ENCODE data around the gene SLC25A26.

DNA sequence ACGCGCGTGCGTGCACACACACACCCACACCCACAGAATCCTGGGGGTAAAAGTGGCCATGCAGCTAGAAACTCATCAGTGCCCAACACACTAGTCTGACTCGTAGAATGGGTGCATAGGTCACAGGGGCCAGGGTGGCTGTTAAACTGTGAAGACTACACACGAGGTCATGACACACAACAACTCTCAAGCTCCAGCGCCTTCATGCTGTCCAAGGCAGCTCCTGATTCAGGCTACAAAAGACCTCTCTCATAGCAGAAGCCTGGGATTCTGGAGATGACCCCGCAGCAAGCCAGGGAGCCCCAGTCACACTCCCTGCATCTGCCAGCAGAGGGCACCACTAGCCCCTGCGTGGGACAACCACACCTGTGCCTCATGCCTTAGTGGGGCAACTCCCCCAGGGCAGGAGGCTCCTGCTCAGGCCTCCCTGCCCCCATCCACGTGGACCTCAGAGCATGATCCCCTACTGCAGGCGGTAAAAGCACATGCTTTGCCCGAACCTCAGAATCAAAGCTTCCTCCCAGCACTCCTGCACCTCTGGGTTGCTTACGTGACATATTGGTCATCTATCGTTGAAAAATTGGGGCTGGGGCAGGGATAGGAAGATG, 186.9 kb downstream of the SLC25A26 start:
- TF ChIP-seq EGR1 (IDR thresholded peaks at IDR 0.05; ENCODE audit: low read depth) = no peak
- TF ChIP-seq, protein P1, sequence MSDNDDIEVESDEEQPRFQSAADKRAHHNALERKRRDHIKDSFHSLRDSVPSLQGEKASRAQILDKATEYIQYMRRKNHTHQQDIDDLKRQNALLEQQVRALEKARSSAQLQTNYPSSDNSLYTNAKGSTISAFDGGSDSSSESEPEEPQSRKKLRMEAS (IDR thresholded peaks at IDR 0.05) = 0 out of 2 replicates have a peak, but pooled peaks have one; percentile 42
- TF ChIP-seq YY1 (IDR thresholded peaks at IDR 0.05; ENCODE audit: extremely low read depth, insufficient replicate concordance, low read depth, low read length) = no peak
- TF ChIP-seq EZH2 (IDR thresholded peaks at IDR 0.05) = no peak
- no peak for TF ChIP-seq POLR2AphosphoS5 (IDR thresholded peaks at IDR 0.05; ENCODE audit: low read depth, low read length)
- TF ChIP-seq ZNF274 (IDR thresholded peaks at IDR 0.05; ENCODE audit: low read depth, low read length) = no peak
- TF ChIP-seq, protein P2, sequence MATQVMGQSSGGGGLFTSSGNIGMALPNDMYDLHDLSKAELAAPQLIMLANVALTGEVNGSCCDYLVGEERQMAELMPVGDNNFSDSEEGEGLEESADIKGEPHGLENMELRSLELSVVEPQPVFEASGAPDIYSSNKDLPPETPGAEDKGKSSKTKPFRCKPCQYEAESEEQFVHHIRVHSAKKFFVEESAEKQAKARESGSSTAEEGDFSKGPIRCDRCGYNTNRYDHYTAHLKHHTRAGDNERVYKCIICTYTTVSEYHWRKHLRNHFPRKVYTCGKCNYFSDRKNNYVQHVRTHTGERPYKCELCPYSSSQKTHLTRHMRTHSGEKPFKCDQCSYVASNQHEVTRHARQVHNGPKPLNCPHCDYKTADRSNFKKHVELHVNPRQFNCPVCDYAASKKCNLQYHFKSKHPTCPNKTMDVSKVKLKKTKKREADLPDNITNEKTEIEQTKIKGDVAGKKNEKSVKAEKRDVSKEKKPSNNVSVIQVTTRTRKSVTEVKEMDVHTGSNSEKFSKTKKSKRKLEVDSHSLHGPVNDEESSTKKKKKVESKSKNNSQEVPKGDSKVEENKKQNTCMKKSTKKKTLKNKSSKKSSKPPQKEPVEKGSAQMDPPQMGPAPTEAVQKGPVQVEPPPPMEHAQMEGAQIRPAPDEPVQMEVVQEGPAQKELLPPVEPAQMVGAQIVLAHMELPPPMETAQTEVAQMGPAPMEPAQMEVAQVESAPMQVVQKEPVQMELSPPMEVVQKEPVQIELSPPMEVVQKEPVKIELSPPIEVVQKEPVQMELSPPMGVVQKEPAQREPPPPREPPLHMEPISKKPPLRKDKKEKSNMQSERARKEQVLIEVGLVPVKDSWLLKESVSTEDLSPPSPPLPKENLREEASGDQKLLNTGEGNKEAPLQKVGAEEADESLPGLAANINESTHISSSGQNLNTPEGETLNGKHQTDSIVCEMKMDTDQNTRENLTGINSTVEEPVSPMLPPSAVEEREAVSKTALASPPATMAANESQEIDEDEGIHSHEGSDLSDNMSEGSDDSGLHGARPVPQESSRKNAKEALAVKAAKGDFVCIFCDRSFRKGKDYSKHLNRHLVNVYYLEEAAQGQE (IDR thresholded peaks at IDR 0.05; ENCODE audit: low read depth) = no peak
- TF ChIP-seq POLR2A (IDR thresholded peaks at IDR 0.05; ENCODE audit: borderline replicate concordance, extremely low read depth, insufficient read depth, insufficient read length) = no peak

Measured in HCT116 (cell line).